ENCODE results near the gene BARHL2. TPM values are rescaled to one million over a fixed set of nuclear protein-coding genes. Genes with fewer than 3 reads are reported as not detected.

Gene BARHL2
- total and polyA plus RNA-seq, 10 of the 15 experiments (the other 5 are each of a cell fraction or from before 2014, with no cell fraction given), result not detected

- TF ChIP-seq ZNF687 (IDR thresholded peaks at IDR 0.05) (no peak), CREM (IDR thresholded peaks at IDR 0.05; ENCODE audit: low read depth) (no peak), MYC (IDR thresholded peaks at IDR 0.05; ENCODE audit: insufficient read depth, insufficient read length, insufficient replicate concordance, low read length, severe bottlenecking) (no peak), ZNF207 (IDR thresholded peaks at IDR 0.05; ENCODE audit: borderline replicate concordance) (no peak), POLR2AphosphoS5 (IDR thresholded peaks at IDR 0.05; ENCODE audit: low read length) (no peak), BACH1 (IDR thresholded peaks at IDR 0.05; ENCODE audit: borderline replicate concordance) (no peak)
Measured at GRCh38 chr1:90763506-90763905, 46.4 kb upstream of the BARHL2 start (continued).

GRCh38 chr1:90761781-90762589, 44.9 kb upstream of the BARHL2 start:
- no peak for ATAC-seq
- H3K27ac ChIP-seq (ENCODE audit: control insufficient read depth, insufficient read depth), result no peak overlapping the region
- ChIA-PET CTCF (no interaction called here), RAD21 (ENCODE audit: unreplicated experiment) (no interaction called here), SMC1A (ENCODE audit: uncharacterized antibody, unreplicated experiment) (no interaction called here), POLR2A (interaction anchor here (0.7 kb wide), 1 partner anchor 31 kb away, joined by 4 read pairs; no protein-coding TSS in a partner anchor)
- no peaks in the 10 kb centered on the region for H3K36me3 ChIP-seq (ENCODE audit: control insufficient read depth in 2 of 2, insufficient read depth in 2 of 2, low read length in 1 of 2)
- no peak for DNase-seq (ENCODE audit: low read depth, low spot score)
- in situ Hi-C loops (cut with MboI), result no loop called here
- 0 out of 4 replicates have a peak, but pooled peaks cover 0 to 2% of the 10 kb centered on the region in 2 experiments for H3K27me3 ChIP-seq (replicated peaks in 1 of 2; ENCODE audit: control insufficient read depth in 2 of 2, insufficient read depth in 2 of 2, low read length in 1 of 2)
- no peak overlapping the region for H3K4me3 ChIP-seq
- H3K79me2 ChIP-seq (ENCODE audit: control insufficient read depth, insufficient read depth, low read length), result no peaks in the 10 kb centered on the region
- FAIRE-seq, result no peak
- H2AFZ ChIP-seq (ENCODE audit: control insufficient read depth, low read depth, low read length), result no peak overlapping the region
- no TSS peak for BruUV-seq (replicated peaks)
- 36% methylated on average over 12 of the region's 12 CpGs for WGBS (ENCODE audit: insufficient coverage, insufficient replicate concordance, low lambda C conversion rate, missing lambda C conversion rate)
- no peaks in the 10 kb centered on the region for H4K20me1 ChIP-seq (ENCODE audit: control insufficient read depth, insufficient read depth)
- H3K9ac ChIP-seq (ENCODE audit: control insufficient read depth, insufficient read depth, low read length), result no peak overlapping the region
- H3K9me3 ChIP-seq (replicated peaks; ENCODE audit: control insufficient read depth, insufficient read depth, low read length), result no peaks in the 10 kb centered on the region
- intact Hi-C loops (cut with micrococcal nuclease; ENCODE audit: unreplicated experiment), result no loop called here
- H3K4me1 ChIP-seq (ENCODE audit: control insufficient read depth, insufficient read depth, low read length), result no peaks in the 10 kb centered on the region
- H3K4me2 ChIP-seq (ENCODE audit: control insufficient read depth, insufficient read depth), result no peak overlapping the region
- TF ChIP-seq REST (IDR thresholded peaks at IDR 0.05; ENCODE audit: low read depth, low read length), result no peak
- no peak for TF ChIP-seq IRF3 (IDR thresholded peaks at IDR 0.05)
- TF ChIP-seq ATF2 (IDR thresholded peaks at IDR 0.05; ENCODE audit: low read length), result no peak
- no peak for TF ChIP-seq SMAD1 (IDR thresholded peaks at IDR 0.05; ENCODE audit: low read depth, partially characterized antibody)
